GM12891 (cell line): ENCODE measurements around the gene TRIM66.

Experiments used
- DNase-seq: peaks from one replicate; pipeline ENCODE4 v3.0.0; 2011; ENCODE audit warnings: low spot score; ENCODE audit not compliant: insufficient read length
- FAIRE-seq: peaks from 2 replicates; lab custom pipeline; 2011; peaks lifted over from hg19 to GRCh38; lab: Jason Lieb, UNC
- PAX5 ChIP-seq: IDR thresholded peaks from 2 replicates; pipeline ENCODE4 v1.6.1; 2011; ENCODE audit warnings: low read length, moderate library complexity, mild to moderate bottlenecking; ENCODE audit not compliant: insufficient read depth, severe bottlenecking
- POLR2A ChIP-seq: IDR thresholded peaks from 2 replicates; pipeline ENCODE4 v1.6.1; 2011; ENCODE audit warnings: low read depth, low read length, control low read depth
- POLR2AphosphoS5 ChIP-seq: IDR thresholded peaks from 2 replicates; pipeline ENCODE4 v1.6.1; 2011; ENCODE audit warnings: low read depth, low read length, control low read depth
- POU2F2 ChIP-seq: IDR thresholded peaks from 2 replicates; pipeline ENCODE4 v1.6.1; 2011; ENCODE audit warnings: low read depth, mild to moderate bottlenecking, control low read depth, low read length, moderate library complexity
- SPI1 ChIP-seq: IDR thresholded peaks from 2 replicates; pipeline ENCODE4 v1.6.1; 2011; ENCODE audit warnings: low read depth, low read length, control low read depth
- TAF1 ChIP-seq: IDR thresholded peaks from 2 replicates; pipeline ENCODE4 v1.6.1; 2011; ENCODE audit warnings: low read depth, low read length, control low read depth

TRIM66 gene

GRCh38 chr11:8691601-8692000 lies 9.1 kb upstream of the TRIM66 start:
- FAIRE-seq: no peak
- TF ChIP-seq POU2F2 (no peak), SPI1 (no peak), PAX5 (no peak), POLR2A (no peak), POLR2AphosphoS5 (no peak), TAF1 (no peak)
- no peak for DNase-seq

GRCh38 chr11:8690374-8691342 lies 8.2 kb upstream of the TRIM66 start:
- TF ChIP-seq POU2F2: no peak
- TF ChIP-seq SPI1: no peak
- peak; percentile 14; the same call in 1 of the 2 replicates for TF ChIP-seq POLR2A
- TF ChIP-seq POLR2AphosphoS5: no peak
- TF ChIP-seq PAX5: no peak
- FAIRE-seq (no peak), DNase-seq (no peak)

- DNase-seq: no peak
- FAIRE-seq: no peak
- no peak for TF ChIP-seq POLR2A
- TF ChIP-seq TAF1: no peak
- no peak for TF ChIP-seq POU2F2
- TF ChIP-seq PAX5: no peak
- no peak for TF ChIP-seq SPI1
Observed at GRCh38 chr11:8689726-8690255, 7.3 kb upstream of the TRIM66 start.

- FAIRE-seq (peak; percentile 91), DNase-seq (peak; percentile 88)
- TF ChIP-seq PAX5 (peak; percentile 36), TAF1 (peak; percentile 93), SPI1 (no peak), POU2F2 (no peak; the same call in none of the 2 replicates), POLR2AphosphoS5 (peak; percentile 98), POLR2A (peak; percentile 97)
Observed at GRCh38 chr11:8688414-8689362, 6.2 kb upstream of the TRIM66 start.

- no peak for TF ChIP-seq PAX5
- TF ChIP-seq POLR2AphosphoS5: no peak; the same call in 1 of the 2 replicates
- no peak for TF ChIP-seq POLR2A
- TF ChIP-seq POU2F2: no peak
- no peak for TF ChIP-seq SPI1
- TF ChIP-seq TAF1: no peak
- FAIRE-seq: no peak
- DNase-seq: no peak
Observed at GRCh38 chr11:8686325-8686724, 3.9 kb upstream of the TRIM66 start.

- FAIRE-seq (no peak), DNase-seq (no peak)
- no peak for TF ChIP-seq SPI1
- no peak for TF ChIP-seq POLR2AphosphoS5
- no peak; the same call in 1 of the 2 replicates for TF ChIP-seq POLR2A
- no peak for TF ChIP-seq PAX5
- TF ChIP-seq TAF1: no peak
Observed at GRCh38 chr11:8685820-8686219, 3.4 kb upstream of the TRIM66 start.

- no peak for DNase-seq
- TF ChIP-seq POLR2A (no peak; the same call in 1 of the 2 replicates), PAX5 (no peak), POLR2AphosphoS5 (no peak), SPI1 (no peak), POU2F2 (no peak), TAF1 (no peak)
- no peak for FAIRE-seq
Observed at GRCh38 chr11:8685306-8685705, 2.8 kb upstream of the TRIM66 start.

- TF ChIP-seq SPI1 (no peak), POU2F2 (no peak), PAX5 (no peak), TAF1 (no peak), POLR2A (no peak; the same call in 1 of the 2 replicates), POLR2AphosphoS5 (no peak)
- DNase-seq: no peak
- FAIRE-seq: no peak
Observed at GRCh38 chr11:8684600-8685290, 2.3 kb upstream of the TRIM66 start.
